ENCODE results near the gene LAMA5.

DNA sequence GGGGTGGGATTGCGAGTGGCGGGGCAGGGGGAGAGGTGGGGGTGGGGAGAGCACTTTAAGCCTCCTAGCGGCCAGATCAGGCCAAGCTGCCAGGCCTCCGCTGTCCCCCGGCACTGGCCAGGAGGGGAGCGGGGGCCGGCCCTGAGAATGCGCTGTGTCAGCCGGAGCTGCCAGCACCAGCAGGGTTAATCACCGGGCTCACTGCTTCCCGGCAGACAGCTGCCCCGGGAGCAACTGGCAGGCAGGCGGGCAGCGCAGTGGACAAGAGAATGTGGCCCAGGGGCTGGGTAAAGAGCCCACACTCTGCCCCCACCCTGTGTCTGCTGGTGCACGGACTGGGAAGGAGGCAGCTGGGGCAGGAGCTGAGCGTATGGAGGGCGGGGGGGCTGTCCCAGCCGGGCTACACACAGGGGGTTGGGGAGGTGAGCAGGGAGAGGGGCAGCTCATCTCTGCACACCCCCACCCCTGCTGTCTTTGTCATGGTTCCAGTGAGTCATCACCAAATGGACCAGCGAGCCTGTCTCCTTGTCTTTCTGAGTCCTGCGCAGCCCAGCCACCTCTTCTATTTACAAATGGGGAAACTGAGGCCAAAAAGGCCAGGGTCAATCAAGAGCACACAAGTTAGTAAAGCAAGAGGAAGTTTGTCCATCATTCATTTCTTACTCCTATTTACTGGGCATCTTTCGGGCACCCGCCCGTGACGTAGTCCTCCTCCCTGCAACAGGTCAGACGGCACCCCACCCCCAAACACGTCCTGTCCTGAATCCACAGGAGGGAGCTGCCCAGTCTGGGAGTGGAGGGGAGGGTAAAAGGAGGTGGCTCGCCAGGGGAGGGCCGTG lies 2.1 kb upstream of the LAMA5 start:
- TF ChIP-seq, protein P1, sequence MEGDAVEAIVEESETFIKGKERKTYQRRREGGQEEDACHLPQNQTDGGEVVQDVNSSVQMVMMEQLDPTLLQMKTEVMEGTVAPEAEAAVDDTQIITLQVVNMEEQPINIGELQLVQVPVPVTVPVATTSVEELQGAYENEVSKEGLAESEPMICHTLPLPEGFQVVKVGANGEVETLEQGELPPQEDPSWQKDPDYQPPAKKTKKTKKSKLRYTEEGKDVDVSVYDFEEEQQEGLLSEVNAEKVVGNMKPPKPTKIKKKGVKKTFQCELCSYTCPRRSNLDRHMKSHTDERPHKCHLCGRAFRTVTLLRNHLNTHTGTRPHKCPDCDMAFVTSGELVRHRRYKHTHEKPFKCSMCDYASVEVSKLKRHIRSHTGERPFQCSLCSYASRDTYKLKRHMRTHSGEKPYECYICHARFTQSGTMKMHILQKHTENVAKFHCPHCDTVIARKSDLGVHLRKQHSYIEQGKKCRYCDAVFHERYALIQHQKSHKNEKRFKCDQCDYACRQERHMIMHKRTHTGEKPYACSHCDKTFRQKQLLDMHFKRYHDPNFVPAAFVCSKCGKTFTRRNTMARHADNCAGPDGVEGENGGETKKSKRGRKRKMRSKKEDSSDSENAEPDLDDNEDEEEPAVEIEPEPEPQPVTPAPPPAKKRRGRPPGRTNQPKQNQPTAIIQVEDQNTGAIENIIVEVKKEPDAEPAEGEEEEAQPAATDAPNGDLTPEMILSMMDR (IDR thresholded peaks at IDR 0.05; ENCODE audit: borderline replicate concordance, extremely low read depth, low read length, poor library complexity, severe bottlenecking) = no peak
- TF ChIP-seq EZH2 (IDR thresholded peaks at IDR 0.05; ENCODE audit: borderline replicate concordance, low read depth, low read length, severe bottlenecking) = no peak
